Loucy (cell line): ENCODE results near the gene PHYHIPL.

ENCODE experiments used
- H2AFZ ChIP-seq: fragments of 200-600 bp; sonication (generic); 2 replicates; pipeline ENCODE4 v1.6.0; 2016; ENCODE audit warnings: antibody characterized with exemption, mild to moderate bottlenecking, low read length, moderate library complexity
- H3F3A ChIP-seq: fragments of 200-600 bp; 2 replicates; pipeline ENCODE4 v1.6.0; 2016; ENCODE audit warnings: antibody characterized with exemption, low read depth, mild to moderate bottlenecking
- H3K27me3 ChIP-seq: fragments of 200-600 bp; sonication (generic); 2 replicates; pipeline ENCODE4 v1.6.1; 2014; ENCODE audit warnings: low read length, mild to moderate bottlenecking; ENCODE audit not compliant: insufficient read depth, poor library complexity, severe bottlenecking
- H3K36me3 ChIP-seq: fragments of 200-600 bp; sonication (generic); 2 replicates; pipeline ENCODE4 v1.6.1; 2016; ENCODE audit warnings: low read length; ENCODE audit not compliant: insufficient read depth
- H3K4me1 ChIP-seq: fragments of 200-600 bp; sonication (generic); 2 replicates; pipeline ENCODE4 v1.5.1; 2014; ENCODE audit warnings: low read length, mild to moderate bottlenecking; ENCODE audit not compliant: insufficient read depth, poor library complexity, severe bottlenecking
- H3K4me2 ChIP-seq: fragments of 200-600 bp; sonication (generic); 2 replicates; pipeline ENCODE4 v1.6.0; 2014; ENCODE audit warnings: antibody characterized with exemption, low read length, low read depth, mild to moderate bottlenecking; ENCODE audit not compliant: poor library complexity, severe bottlenecking
- H3K4me3 ChIP-seq: fragments of 200-600 bp; sonication (generic); 2 replicates; pipeline ENCODE4 v1.5.1; 2014; ENCODE audit warnings: low read length, mild to moderate bottlenecking, mixed read lengths; ENCODE audit not compliant: poor library complexity, severe bottlenecking
- H3K79me2 ChIP-seq: fragments of 200-600 bp; sonication (generic); 2 replicates; pipeline ENCODE4 v1.6.1; 2014; ENCODE audit warnings: low read length; ENCODE audit not compliant: insufficient read depth
- H3K9ac ChIP-seq: fragments of 200-600 bp; sonication (generic); 2 replicates; pipeline ENCODE4 v1.6.0; 2014; ENCODE audit warnings: mild to moderate bottlenecking, low read depth, low read length, moderate library complexity; ENCODE audit not compliant: poor library complexity, severe bottlenecking
- H3K9me2 ChIP-seq: fragments of 200-600 bp; sonication (generic); replicated peaks from 2 replicates; pipeline ENCODE4 v1.6.1; 2016; ENCODE audit warnings: low read depth, low read length, mixed read lengths
- H3K9me3 ChIP-seq: fragments of 200-600 bp; sonication (generic); 2 replicates; pipeline ENCODE4 v1.6.1; 2014; ENCODE audit warnings: mild to moderate bottlenecking, antibody characterized with exemption, low read length, low read depth; ENCODE audit not compliant: insufficient read depth
- H4K20me1 ChIP-seq: fragments of 200-600 bp; sonication (generic); 2 replicates; pipeline ENCODE4 v1.6.0; 2014; ENCODE audit warnings: antibody characterized with exemption, low read length, mild to moderate bottlenecking; ENCODE audit not compliant: insufficient read depth, poor library complexity, severe bottlenecking
- EZH2phosphoT487 ChIP-seq: fragments of 200-600 bp; IDR thresholded peaks from 2 replicates; pipeline ENCODE4 v1.6.1; 2018; ENCODE audit warnings: antibody characterized with exemption, mild to moderate bottlenecking, moderate library complexity, borderline replicate concordance
- TF ChIP-seq, protein P1 (sequence below): fragments of 200-600 bp; sonication (generic); conservative IDR thresholded peaks from 2 replicates; pipeline ENCODE4 v1.5.1; 2014; ENCODE audit warnings: mild to moderate bottlenecking, antibody characterized with exemption, low read length

The PHYHIPL gene

GRCh38 chr10:59177031-59177797 lies 771 bp downstream of the PHYHIPL start:
- H3K4me3 ChIP-seq, result no peak overlapping the region
- TF ChIP-seq, protein P1, sequence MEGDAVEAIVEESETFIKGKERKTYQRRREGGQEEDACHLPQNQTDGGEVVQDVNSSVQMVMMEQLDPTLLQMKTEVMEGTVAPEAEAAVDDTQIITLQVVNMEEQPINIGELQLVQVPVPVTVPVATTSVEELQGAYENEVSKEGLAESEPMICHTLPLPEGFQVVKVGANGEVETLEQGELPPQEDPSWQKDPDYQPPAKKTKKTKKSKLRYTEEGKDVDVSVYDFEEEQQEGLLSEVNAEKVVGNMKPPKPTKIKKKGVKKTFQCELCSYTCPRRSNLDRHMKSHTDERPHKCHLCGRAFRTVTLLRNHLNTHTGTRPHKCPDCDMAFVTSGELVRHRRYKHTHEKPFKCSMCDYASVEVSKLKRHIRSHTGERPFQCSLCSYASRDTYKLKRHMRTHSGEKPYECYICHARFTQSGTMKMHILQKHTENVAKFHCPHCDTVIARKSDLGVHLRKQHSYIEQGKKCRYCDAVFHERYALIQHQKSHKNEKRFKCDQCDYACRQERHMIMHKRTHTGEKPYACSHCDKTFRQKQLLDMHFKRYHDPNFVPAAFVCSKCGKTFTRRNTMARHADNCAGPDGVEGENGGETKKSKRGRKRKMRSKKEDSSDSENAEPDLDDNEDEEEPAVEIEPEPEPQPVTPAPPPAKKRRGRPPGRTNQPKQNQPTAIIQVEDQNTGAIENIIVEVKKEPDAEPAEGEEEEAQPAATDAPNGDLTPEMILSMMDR, result no peak
- H3K27me3 ChIP-seq, result no peaks in the 10 kb centered on the region
- H2AFZ ChIP-seq, result no peak overlapping the region
- no peaks in the 10 kb centered on the region for H3K79me2 ChIP-seq
- H3K9ac ChIP-seq, result no peak overlapping the region
- no peaks in the 10 kb centered on the region for H3K36me3 ChIP-seq
- H3K9me3 ChIP-seq, result no peaks in the 10 kb centered on the region
- no peak overlapping the region for H3K4me2 ChIP-seq
- H3K9me2 ChIP-seq, result no peaks in the 10 kb centered on the region
- H4K20me1 ChIP-seq, result no peaks in the 10 kb centered on the region
- H3F3A ChIP-seq, result no peaks in the 10 kb centered on the region
- no peaks in the 10 kb centered on the region for H3K4me1 ChIP-seq

GRCh38 chr10:59177836-59178235 lies 1.4 kb downstream of the PHYHIPL start:
- H3K27me3 ChIP-seq, result no peaks in the 10 kb centered on the region

GRCh38 chr10:59179068-59179467 lies 2.6 kb downstream of the PHYHIPL start:
- no peaks in the 10 kb centered on the region for H3K9me3 ChIP-seq
- H3K9me2 ChIP-seq, result no peaks in the 10 kb centered on the region
- no peak overlapping the region for H3K4me3 ChIP-seq
- H3K4me1 ChIP-seq, result no peaks in the 10 kb centered on the region
- no peaks in the 10 kb centered on the region for H3K79me2 ChIP-seq
- no peak overlapping the region for H2AFZ ChIP-seq
- TF ChIP-seq, protein P1, result no peak
- TF ChIP-seq EZH2phosphoT487, result no peak
- H3F3A ChIP-seq, result no peaks in the 10 kb centered on the region
- H4K20me1 ChIP-seq, result no peaks in the 10 kb centered on the region
- no peak overlapping the region for H3K9ac ChIP-seq
- no peaks in the 10 kb centered on the region for H3K27me3 ChIP-seq
- no peaks in the 10 kb centered on the region for H3K36me3 ChIP-seq
- H3K4me2 ChIP-seq, result no peak overlapping the region

More at GRCh38 chr10:59177836-59178235, 1.4 kb downstream of the PHYHIPL start:
- Histone ChIP-seq H3K36me3 (no peaks in the 10 kb centered on the region), H3K4me1 (no peaks in the 10 kb centered on the region), H2AFZ (no peak overlapping the region), H3K9ac (no peak overlapping the region), H3K9me2 (no peaks in the 10 kb centered on the region), H3K9me3 (no peaks in the 10 kb centered on the region), H4K20me1 (no peaks in the 10 kb centered on the region), H3K79me2 (no peaks in the 10 kb centered on the region), H3F3A (no peaks in the 10 kb centered on the region), H3K4me2 (no peak overlapping the region), H3K4me3 (no peak overlapping the region)
- no peak for TF ChIP-seq EZH2phosphoT487
- TF ChIP-seq, protein P1, result no peak
